Spinal cord (tissue), 10 donors: Measurements from ENCODE around the gene RHOT1. TPM values are rescaled to one million over a fixed set of nuclear protein-coding genes. Genes with fewer than 3 reads are reported as not detected.
"Not testable (repeated sequence)": the region's sequence is repeated elsewhere in the genome, so short reads cannot be mapped to it uniquely, and the experiment has no call there.

Experiments
- DNase-seq, 6 donors: peaks; one replicate each; pipeline versions ENCODE4 v3.0.0 to v3.0.0-alpha.2; 2013 to 2015; ENCODE audit warnings: low spot score in 6 of 6, low read depth in 4 of 6
- H3K27ac ChIP-seq: one replicate; pipeline ENCODE4 v1.5.1; 2013; ENCODE audit warnings: low read depth, low read length, control low read depth
- H3K27me3 ChIP-seq: one replicate; pipeline ENCODE4 v1.6.1; 2013; ENCODE audit warnings: low read length; ENCODE audit not compliant: control insufficient read depth, insufficient read depth
- H3K36me3 ChIP-seq: one replicate; pipeline ENCODE4 v1.6.1; 2013; ENCODE audit warnings: low read length; ENCODE audit not compliant: control insufficient read depth, insufficient read depth
- H3K4me1 ChIP-seq: one replicate; pipeline ENCODE4 v1.6.1; 2013; ENCODE audit warnings: low read length; ENCODE audit not compliant: control insufficient read depth, insufficient read depth
- H3K4me3 ChIP-seq: one replicate; pipeline ENCODE4 v1.5.1; 2013; ENCODE audit warnings: low read depth, low read length, control low read depth
- H3K9me3 ChIP-seq: one replicate; pipeline ENCODE4 v1.6.1; 2013; ENCODE audit warnings: low read length; ENCODE audit not compliant: control insufficient read depth, insufficient read depth
- WGBS: methylation state at CpG from one replicate; pipeline ENCODE4 v1.1.5; 2013; ENCODE audit warnings: missing lambda C conversion rate; ENCODE audit not compliant: insufficient coverage; 5-methylcytosine and 5-hydroxymethylcytosine counted together
- polyA plus RNA-seq, 2 donors: library from polyadenylated mRNA; unstranded; fragments of 120-200 nt; gene quantifications; one replicate each; pipeline ENCODE4 v1.2.1, GENCODE V29; 2013; ENCODE audit not compliant: insufficient read length in 2 of 2
- total RNA-seq, 2 donors: library from RNA; depleted of rRNA in 1 of 2; stranded (reverse); fragments of 120-200 nt in 1 of 2; fragments of >200 nt in 1 of 2; gene quantifications; one replicate each; pipeline versions ENCODE4 v1.2.3 to v1.2.4, GENCODE V29; 2013 to 2014
- donor health status: healthy.

The RHOT1 gene
- total and polyA plus RNA-seq, 4 donors, result 53.0 to 114 (median 62.1) TPM

GRCh38 chr17:32106471-32106981 lies 35.8 kb upstream of the RHOT1 start:
- not testable (repeated sequence) for H3K27ac ChIP-seq, H3K9me3 ChIP-seq, H3K36me3 ChIP-seq, H3K27me3 ChIP-seq, H3K4me3 ChIP-seq
- DNase-seq, result peak in 2 of 6 donors; percentile 64 to 67
- H3K4me1 ChIP-seq, result peaks cover 17% of the 10 kb centered on the region
- WGBS, result no CpG with 5 or more reads among the region's 7 CpGs

GRCh38 chr17:32107194-32107593 lies 35.1 kb upstream of the RHOT1 start:
- not testable (repeated sequence) for H3K36me3 ChIP-seq, H3K27me3 ChIP-seq, H3K4me3 ChIP-seq, H3K9me3 ChIP-seq, DNase-seq, H3K27ac ChIP-seq
- no CpG with 5 or more reads among the region's 1 CpG for WGBS
- H3K4me1 ChIP-seq, result peaks cover 22% of the 10 kb centered on the region

GRCh38 chr17:32110596-32110995 lies 31.7 kb upstream of the RHOT1 start:
- Histone ChIP-seq H3K9me3 (no peaks in the 10 kb centered on the region), H3K27ac (no peak overlapping the region), H3K36me3 (no peaks in the 10 kb centered on the region), H3K4me1 (peaks cover 15% of the 10 kb centered on the region), H3K4me3 (no peak overlapping the region), H3K27me3 (no peaks in the 10 kb centered on the region)
- WGBS, result 86% methylated on average over 18 of the region's 21 CpGs
- no peak for DNase-seq

DNA sequence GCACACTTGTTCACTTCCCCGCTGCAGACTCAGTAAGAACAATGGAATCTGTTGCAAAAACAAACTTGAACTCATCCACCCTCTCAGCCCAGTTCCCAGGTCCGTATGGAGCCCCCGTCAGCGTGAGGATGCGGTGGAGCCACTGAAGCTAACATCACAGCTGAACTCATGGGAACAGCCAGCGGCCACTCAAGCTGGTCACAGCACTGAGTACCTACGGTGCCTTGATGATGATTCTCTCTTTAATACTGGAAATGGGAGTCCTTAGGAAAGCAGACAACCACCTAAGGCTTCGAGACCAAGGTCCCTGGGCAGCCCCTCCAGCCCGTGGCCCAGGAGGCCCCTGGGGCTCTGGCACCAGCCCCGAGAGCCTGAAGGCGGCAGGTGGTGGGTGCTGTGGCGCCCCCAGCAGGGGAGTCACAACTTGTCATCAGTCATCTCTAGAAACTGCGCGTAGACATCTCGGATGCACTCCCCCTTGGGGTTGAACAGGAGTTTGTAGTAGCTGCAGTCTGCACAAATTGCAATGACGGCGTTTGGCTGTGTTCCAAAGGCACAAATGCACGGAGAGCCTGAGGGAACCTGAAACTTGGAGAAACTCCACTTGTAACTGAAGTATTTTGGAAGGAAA lies 31.0 kb upstream of the RHOT1 start:
- H3K27me3 ChIP-seq, result no peaks in the 10 kb centered on the region
- no peak overlapping the region for H3K27ac ChIP-seq
- DNase-seq, result peak; percentile 35 to 91 (median 48)
- no peaks in the 10 kb centered on the region for H3K9me3 ChIP-seq
- no peak overlapping the region for H3K4me3 ChIP-seq
- no peaks in the 10 kb centered on the region for H3K36me3 ChIP-seq
- H3K4me1 ChIP-seq, result peaks cover 15% of the 10 kb centered on the region
- WGBS, result 23% methylated on average over 16 of the region's 18 CpGs

DNA sequence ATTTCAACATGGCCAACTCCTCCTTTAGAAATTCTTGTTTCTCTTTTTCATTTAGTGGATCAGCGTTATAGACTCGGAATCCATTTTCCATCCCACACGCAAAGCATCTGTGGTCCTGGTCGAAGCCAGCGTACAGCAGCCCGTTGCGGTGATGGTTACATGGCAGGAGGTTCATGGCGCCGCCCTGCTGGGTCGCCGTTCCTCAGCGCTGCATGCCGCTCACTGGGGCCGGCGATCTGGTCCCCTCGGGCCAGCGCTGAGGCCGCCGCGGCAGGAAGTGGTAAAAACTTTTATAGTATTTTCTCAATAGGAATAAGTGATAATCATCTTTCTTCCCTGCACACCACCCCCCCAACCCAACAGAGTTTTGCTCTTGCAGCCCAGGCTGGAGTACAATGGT lies 29.9 kb upstream of the RHOT1 start:
- Histone ChIP-seq H3K36me3 (no peaks in the 10 kb centered on the region), H3K4me3 (no peak overlapping the region), H3K27ac (no peak overlapping the region), H3K9me3 (no peaks in the 10 kb centered on the region), H3K4me1 (peaks cover 15% of the 10 kb centered on the region), H3K27me3 (no peaks in the 10 kb centered on the region)
- no peak for DNase-seq
- WGBS, result 96% methylated on average over 9 of the region's 20 CpGs

DNA sequence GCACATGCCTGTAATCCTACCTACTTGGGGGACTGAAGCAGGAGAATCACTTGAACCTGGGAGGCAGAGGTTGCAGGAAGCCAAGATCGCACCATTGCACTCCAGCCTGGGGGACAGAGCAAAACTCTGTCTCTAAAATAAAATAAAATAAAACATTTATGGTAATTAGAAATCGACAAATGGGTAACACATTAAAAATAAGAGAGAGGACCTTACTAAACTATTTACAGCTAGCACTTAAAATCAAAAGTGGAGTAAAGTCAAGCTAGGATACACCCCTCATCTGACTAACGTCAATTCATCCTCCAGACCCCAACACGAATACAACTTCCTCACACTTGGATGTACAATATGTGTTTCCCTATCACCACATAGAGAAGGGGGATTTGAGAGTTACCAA lies 27.8 kb upstream of the RHOT1 start:
- WGBS, result no CpG with 5 or more reads among the region's 4 CpGs
- Histone ChIP-seq H3K27ac (no peak overlapping the region), H3K4me3 (no peak overlapping the region), H3K4me1 (peaks cover 15% of the 10 kb centered on the region), H3K9me3 (no peaks in the 10 kb centered on the region), H3K27me3 (no peaks in the 10 kb centered on the region), H3K36me3 (no peaks in the 10 kb centered on the region)
- no peak for DNase-seq

DNA sequence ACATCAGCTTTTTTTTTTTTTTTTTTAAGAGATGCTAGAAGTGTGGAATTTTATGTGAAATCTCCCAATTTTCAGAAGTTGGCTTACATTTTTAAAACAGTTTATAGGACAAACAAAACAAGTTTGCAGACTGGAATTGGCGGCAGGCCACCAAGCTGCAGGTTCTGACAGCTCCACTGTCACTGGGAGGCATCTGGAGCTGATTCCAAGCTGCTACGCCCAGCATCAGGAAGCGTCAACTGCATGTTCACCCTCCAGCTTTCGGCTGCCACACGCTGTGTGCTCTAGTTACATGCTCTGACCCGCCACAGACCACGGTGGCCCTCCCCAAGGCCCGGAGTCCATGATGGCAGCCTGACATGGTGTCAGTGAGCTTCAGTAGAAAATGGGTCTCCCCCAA lies 26.8 kb upstream of the RHOT1 start:
- WGBS, result 76% methylated on average over 8 of the region's 8 CpGs

GRCh38 chr17:32116937-32117336 lies 25.4 kb upstream of the RHOT1 start:
- H3K36me3 ChIP-seq, result no peaks in the 10 kb centered on the region
- peaks cover 8% of the 10 kb centered on the region for H3K4me1 ChIP-seq
- no peaks in the 10 kb centered on the region for H3K27me3 ChIP-seq
- no peaks in the 10 kb centered on the region for H3K9me3 ChIP-seq
- no peak overlapping the region for H3K4me3 ChIP-seq
- DNase-seq, result peak in 1 of 6 donors; percentile 49
- WGBS, result 75% methylated on average over 2 of the region's 2 CpGs
- no peak overlapping the region for H3K27ac ChIP-seq

More for the DNA sequence above, 26.8 kb upstream of the RHOT1 start:
- H3K27ac ChIP-seq, H3K27me3 ChIP-seq, H3K9me3 ChIP-seq, H3K36me3 ChIP-seq, H3K4me3 ChIP-seq, DNase-seq: not testable (repeated sequence)
- H3K4me1 ChIP-seq, result peaks cover 21% of the 10 kb centered on the region

GRCh38 chr17:32117399-32117798 lies 24.9 kb upstream of the RHOT1 start:
- Histone ChIP-seq H3K9me3 (no peaks in the 10 kb centered on the region), H3K4me1 (peaks cover 8% of the 10 kb centered on the region), H3K4me3 (no peak overlapping the region), H3K36me3 (no peaks in the 10 kb centered on the region), H3K27me3 (no peaks in the 10 kb centered on the region), H3K27ac (no peak overlapping the region)
- 69% methylated on average over 5 of the region's 8 CpGs for WGBS
- no peak for DNase-seq

DNA sequence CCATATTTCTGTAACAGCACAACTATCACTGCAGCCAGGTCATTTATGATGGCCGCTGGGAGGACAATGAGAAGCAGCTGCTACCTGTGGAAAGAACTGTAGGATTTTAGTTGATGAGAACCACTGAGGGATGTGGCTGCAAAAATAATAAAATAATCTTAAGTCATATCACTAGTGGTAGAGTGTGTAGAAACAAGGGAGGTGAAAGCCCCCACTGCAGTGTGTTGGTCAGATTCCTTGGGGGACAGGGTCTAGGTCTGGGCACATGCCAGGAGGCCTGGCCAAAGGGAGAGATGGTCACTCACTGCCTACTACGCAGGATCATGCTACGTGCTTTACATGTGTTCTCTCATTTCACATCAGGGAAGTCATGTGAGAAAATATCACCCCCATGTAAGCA lies 24.2 kb upstream of the RHOT1 start:
- DNase-seq, H3K4me1 ChIP-seq, H3K4me3 ChIP-seq, H3K9me3 ChIP-seq, H3K36me3 ChIP-seq, H3K27me3 ChIP-seq, H3K27ac ChIP-seq: not testable (repeated sequence)
- WGBS, result no CpG with 5 or more reads among the region's 3 CpGs
